Upper lobe of right lung (tissue), 1 donor: Measurements from ENCODE around the gene MGAT5B. TPM values are rescaled to one million over a fixed set of nuclear protein-coding genes. Genes with fewer than 3 reads are reported as not detected.

ENCODE experiments used
- ATAC-seq: fragments of 200-7000 bp; cut with Tn5 transposase; one replicate; pipeline ENCODE4 v1.9.1; 2020; ENCODE audit warnings: mild to moderate bottlenecking, moderate library complexity
- DNase-seq: peaks from one replicate; pipeline ENCODE4 v3.0.0-alpha.2; 2020
- H3K27ac ChIP-seq: fragments of 200-600 bp; one replicate; pipeline ENCODE4 v1.8.0; 2022
- H3K27me3 ChIP-seq: fragments of 200-600 bp; one replicate; pipeline ENCODE4 v1.8.0; 2022; ENCODE audit warnings: mild to moderate bottlenecking
- H3K36me3 ChIP-seq: fragments of 200-600 bp; one replicate; pipeline ENCODE4 v1.8.0; 2022
- H3K4me1 ChIP-seq: fragments of 200-600 bp; one replicate; pipeline ENCODE4 v1.8.0; 2022
- H3K4me3 ChIP-seq: fragments of 200-600 bp; one replicate; pipeline ENCODE4 v1.8.0; 2022; ENCODE audit warnings: mild to moderate bottlenecking
- H3K9me3 ChIP-seq: fragments of 200-600 bp; one replicate; pipeline ENCODE4 v1.8.0; 2022
- CTCF ChIP-seq: fragments of 200-600 bp; IDR thresholded peaks from one replicate; pipeline ENCODE4 v1.8.0; 2022; ENCODE audit warnings: antibody characterized with exemption
- intact Hi-C: fragments of 100-400 bp; cut with DNase I; formaldehyde crosslinking; loops from one replicate; pipeline ENCODE4 v1.11.0; 2022
- total RNA-seq: library from RNA; stranded (reverse); fragmentation: NEBNext Ultra II Directional; extraction: Animal tissue kit (Norgen Biotek cat#: 25700); gene quantifications from one replicate; pipeline ENCODE4 v1.2.1, GENCODE V29; 2021
- donor health status: DM: no; HTN: yes; CAD: no; lungs with severe emphysema.

The MGAT5B gene
- total RNA-seq, 1 donor from 2014 or later: 2.0 TPM

GRCh38 chr17:76948726-76949342 lies 80.6 kb downstream of the MGAT5B start:
- no peaks in the 10 kb centered on the region for H3K27me3 ChIP-seq
- no peak for ATAC-seq
- intact Hi-C loops: loop anchor here (10.0 kb wide), 1 partner anchor 64 kb away; no protein-coding TSS in a partner anchor
- no peaks in the 10 kb centered on the region for H3K36me3 ChIP-seq
- DNase-seq: no peak
- TF ChIP-seq CTCF: no peak
- H3K4me1 ChIP-seq: no peaks in the 10 kb centered on the region
- no peaks in the 10 kb centered on the region for H3K9me3 ChIP-seq
- no peak overlapping the region for H3K27ac ChIP-seq
- no peak overlapping the region for H3K4me3 ChIP-seq

GRCh38 chr17:76949913-76950695 lies 81.9 kb downstream of the MGAT5B start:
- H3K27ac ChIP-seq: no peak overlapping the region
- H3K9me3 ChIP-seq: no peaks in the 10 kb centered on the region
- H3K27me3 ChIP-seq: no peaks in the 10 kb centered on the region
- no peak overlapping the region for H3K4me3 ChIP-seq
- intact Hi-C loops: loop anchor here (10.0 kb wide), 1 partner anchor 65 kb away; no protein-coding TSS in a partner anchor
- DNase-seq: no peak
- no peaks in the 10 kb centered on the region for H3K4me1 ChIP-seq
- ATAC-seq: no peak
- no peaks in the 10 kb centered on the region for H3K36me3 ChIP-seq
- no peak for TF ChIP-seq CTCF

GRCh38 chr17:76951375-76951905 lies 83.2 kb downstream of the MGAT5B start:
- H3K27ac ChIP-seq: no peak overlapping the region
- DNase-seq (no peak), ATAC-seq (no peak)
- intact Hi-C loops: no loop called here
- no peaks in the 10 kb centered on the region for H3K4me1 ChIP-seq
- H3K9me3 ChIP-seq: no peaks in the 10 kb centered on the region
- H3K36me3 ChIP-seq: no peaks in the 10 kb centered on the region
- no peak for TF ChIP-seq CTCF
- H3K4me3 ChIP-seq: no peak overlapping the region
- peaks cover 2% of the 10 kb centered on the region for H3K27me3 ChIP-seq

GRCh38 chr17:76952402-76952801 lies 84.2 kb downstream of the MGAT5B start:
- H3K4me1 ChIP-seq: no peaks in the 10 kb centered on the region
- H3K4me3 ChIP-seq: no peak overlapping the region
- H3K9me3 ChIP-seq: no peaks in the 10 kb centered on the region
- no peak for ATAC-seq
- intact Hi-C loops: no loop called here
- DNase-seq: no peak
- TF ChIP-seq CTCF: no peak
- peaks cover 9% of the 10 kb centered on the region for H3K27me3 ChIP-seq
- H3K36me3 ChIP-seq: no peaks in the 10 kb centered on the region
- no peak overlapping the region for H3K27ac ChIP-seq

GRCh38 chr17:76953066-76953465 lies 84.9 kb downstream of the MGAT5B start:
- no peak for ATAC-seq
- Histone ChIP-seq H3K36me3 (no peaks in the 10 kb centered on the region), H3K4me1 (no peaks in the 10 kb centered on the region), H3K4me3 (no peak overlapping the region), H3K27me3 (peaks cover 15% of the 10 kb centered on the region), H3K9me3 (no peaks in the 10 kb centered on the region), H3K27ac (no peak overlapping the region)
- DNase-seq: no peak
- no peak for TF ChIP-seq CTCF
- intact Hi-C loops: no loop called here
